SH-SY5Y (cell line): ENCODE data around the gene WDFY4.

Experiments
- GATA2 ChIP-seq: IDR thresholded peaks from 2 replicates; pipeline ENCODE4 v1.6.1; 2011; ENCODE audit warnings: mild to moderate bottlenecking, low read depth, low read length
- GATA3 ChIP-seq: IDR thresholded peaks from 2 replicates; pipeline ENCODE4 v1.6.1; 2011; ENCODE audit warnings: low read depth, mild to moderate bottlenecking, low read length, moderate library complexity

GRCh38 chr10:48640326-48640725, 44.3 kb upstream of the WDFY4 start:
- TF ChIP-seq GATA2 (no peak), GATA3 (no peak)
